ENCODE measurements around the gene NME9. TPM values are rescaled to one million over a fixed set of nuclear protein-coding genes. Genes with fewer than 3 reads are reported as not detected.

NME9 gene
- total and polyA plus RNA-seq, 8 donors = 1.8 to 5.9 (median 3.6) TPM; not detected in 1

DNA sequence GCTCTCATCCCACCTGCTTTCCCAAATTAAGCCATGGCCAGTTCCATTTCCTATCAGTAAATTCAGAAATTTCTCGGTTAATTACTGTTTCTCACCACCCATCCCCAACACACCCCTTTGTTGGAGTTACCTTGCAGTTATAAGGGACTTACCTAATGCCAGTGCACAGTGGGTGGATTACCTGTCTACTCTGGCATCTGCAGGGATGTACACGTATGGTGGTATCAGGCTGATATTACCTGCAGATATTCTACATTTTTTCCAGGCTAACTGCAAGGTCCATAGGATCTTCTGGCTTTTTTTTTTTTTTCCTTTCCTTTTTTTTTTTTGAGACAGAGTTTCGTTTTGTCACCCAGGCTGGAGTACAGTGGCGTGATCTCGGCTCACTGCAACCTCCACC, 10.9 kb upstream of the NME9 start:
- no peak for DNase-seq
- intact Hi-C loops (cut with DNase I) = loop anchor here in 1 of 2 donors (10.0 kb wide), 1 partner anchor 74 kb away; no protein-coding TSS in a partner anchor
- no peak for ATAC-seq

DNA sequence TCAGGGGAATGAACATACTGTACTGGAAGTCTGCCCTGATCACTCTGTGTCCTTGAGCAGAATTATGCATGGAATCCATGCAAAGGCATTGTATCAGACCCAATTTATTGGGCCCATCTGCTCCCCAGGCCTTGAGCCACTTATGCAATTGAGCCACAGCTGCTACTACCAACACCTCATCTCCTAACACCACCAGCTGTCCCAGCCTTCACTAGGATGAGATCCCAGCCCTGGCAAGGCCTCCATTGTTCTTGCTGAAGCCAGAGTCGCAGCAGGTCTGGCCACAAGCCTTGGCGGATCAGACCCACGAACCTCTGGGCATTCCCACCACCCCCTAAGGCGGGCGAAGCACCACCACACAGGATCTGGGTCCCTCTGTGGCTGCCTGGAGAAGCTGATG, 9.2 kb upstream of the NME9 start:
- TF ChIP-seq, protein P1, sequence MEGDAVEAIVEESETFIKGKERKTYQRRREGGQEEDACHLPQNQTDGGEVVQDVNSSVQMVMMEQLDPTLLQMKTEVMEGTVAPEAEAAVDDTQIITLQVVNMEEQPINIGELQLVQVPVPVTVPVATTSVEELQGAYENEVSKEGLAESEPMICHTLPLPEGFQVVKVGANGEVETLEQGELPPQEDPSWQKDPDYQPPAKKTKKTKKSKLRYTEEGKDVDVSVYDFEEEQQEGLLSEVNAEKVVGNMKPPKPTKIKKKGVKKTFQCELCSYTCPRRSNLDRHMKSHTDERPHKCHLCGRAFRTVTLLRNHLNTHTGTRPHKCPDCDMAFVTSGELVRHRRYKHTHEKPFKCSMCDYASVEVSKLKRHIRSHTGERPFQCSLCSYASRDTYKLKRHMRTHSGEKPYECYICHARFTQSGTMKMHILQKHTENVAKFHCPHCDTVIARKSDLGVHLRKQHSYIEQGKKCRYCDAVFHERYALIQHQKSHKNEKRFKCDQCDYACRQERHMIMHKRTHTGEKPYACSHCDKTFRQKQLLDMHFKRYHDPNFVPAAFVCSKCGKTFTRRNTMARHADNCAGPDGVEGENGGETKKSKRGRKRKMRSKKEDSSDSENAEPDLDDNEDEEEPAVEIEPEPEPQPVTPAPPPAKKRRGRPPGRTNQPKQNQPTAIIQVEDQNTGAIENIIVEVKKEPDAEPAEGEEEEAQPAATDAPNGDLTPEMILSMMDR (IDR thresholded peaks at IDR 0.05) = no peak
- no peak for DNase-seq
- Histone ChIP-seq H3K27ac (no peak overlapping the region), H3K4me1 (no peaks in the 10 kb centered on the region), H3K27me3 (no peaks in the 10 kb centered on the region), H3K9me3 (no peaks in the 10 kb centered on the region), H3K4me3 (no peak overlapping the region), H3K36me3 (no peaks in the 10 kb centered on the region)
- intact Hi-C loops (cut with DNase I) = no loop called here
- ATAC-seq = no peak

More for the DNA sequence above, 10.9 kb upstream of the NME9 start:
- H3K4me1 ChIP-seq = no peaks in the 10 kb centered on the region
- TF ChIP-seq, protein P1 (IDR thresholded peaks at IDR 0.05) = no peak
- no peaks in the 10 kb centered on the region for H3K9me3 ChIP-seq
- H3K36me3 ChIP-seq = no peaks in the 10 kb centered on the region
- no peak overlapping the region for H3K27ac ChIP-seq
- no peak overlapping the region for H3K4me3 ChIP-seq
- no peaks in the 10 kb centered on the region for H3K27me3 ChIP-seq

DNA sequence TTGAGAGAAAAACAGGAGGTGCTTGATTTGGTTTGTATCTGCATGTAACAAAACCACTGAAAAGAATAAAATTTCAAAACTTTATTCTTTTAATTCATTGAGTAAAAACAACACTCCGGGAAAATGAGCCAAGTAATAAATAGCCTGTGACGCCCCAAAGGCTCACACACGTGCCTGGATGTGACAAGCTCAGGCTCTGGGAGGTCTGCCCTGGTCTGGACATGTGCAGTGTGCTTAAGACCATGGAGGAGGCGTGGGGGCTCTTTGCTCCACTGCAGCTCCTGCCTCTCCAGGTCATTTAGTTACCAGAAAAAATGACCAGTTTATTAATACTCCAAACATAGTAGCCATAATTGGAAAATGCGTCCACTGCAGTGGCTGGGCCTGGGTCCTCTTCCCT, 8.6 kb upstream of the NME9 start:
- intact Hi-C loops (cut with DNase I) = no loop called here

DNA sequence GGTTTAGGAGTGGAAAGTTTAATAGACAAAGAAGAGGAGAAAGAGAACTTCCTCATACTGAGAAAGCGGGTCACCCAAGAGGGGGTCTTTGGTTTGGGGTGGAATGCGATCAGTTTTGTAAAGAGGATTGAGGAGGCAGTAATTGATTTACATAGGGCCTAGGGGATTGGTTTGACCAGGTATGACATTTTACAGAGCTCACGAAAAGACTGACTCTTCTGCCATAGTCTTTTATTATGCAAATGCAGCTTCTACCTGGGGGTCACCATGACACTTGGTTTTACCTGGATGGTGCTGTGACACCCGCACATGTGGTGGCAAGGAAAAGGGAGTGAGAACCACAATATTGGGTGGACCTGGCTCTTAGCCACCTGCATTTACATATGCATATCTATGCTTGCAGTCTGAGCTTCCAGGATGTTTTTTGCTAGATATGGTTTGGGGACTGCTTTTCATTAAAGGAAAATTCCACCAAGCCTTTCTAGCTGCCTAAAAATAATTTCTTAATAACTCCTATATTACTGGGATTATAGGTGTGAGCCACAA, 6.9 kb upstream of the NME9 start:
- TF ChIP-seq, protein P1 (IDR thresholded peaks at IDR 0.05) = no peak
- Histone ChIP-seq H3K9me3 (no peaks in the 10 kb centered on the region), H3K27ac (no peak overlapping the region), H3K27me3 (no peaks in the 10 kb centered on the region), H3K4me1 (no peaks in the 10 kb centered on the region), H3K4me3 (no peak overlapping the region), H3K36me3 (no peaks in the 10 kb centered on the region)
- intact Hi-C loops (cut with DNase I) = no loop called here
- DNase-seq (no peak), ATAC-seq (no peak)

More for the DNA sequence above, 8.6 kb upstream of the NME9 start:
- TF ChIP-seq, protein P1 (IDR thresholded peaks at IDR 0.05) = no peak
- no peaks in the 10 kb centered on the region for H3K9me3 ChIP-seq
- no peaks in the 10 kb centered on the region for H3K4me1 ChIP-seq
- DNase-seq = no peak
- no peak for ATAC-seq
- no peak overlapping the region for H3K27ac ChIP-seq
- no peaks in the 10 kb centered on the region for H3K36me3 ChIP-seq
- H3K4me3 ChIP-seq = no peak overlapping the region
- no peaks in the 10 kb centered on the region for H3K27me3 ChIP-seq

DNA sequence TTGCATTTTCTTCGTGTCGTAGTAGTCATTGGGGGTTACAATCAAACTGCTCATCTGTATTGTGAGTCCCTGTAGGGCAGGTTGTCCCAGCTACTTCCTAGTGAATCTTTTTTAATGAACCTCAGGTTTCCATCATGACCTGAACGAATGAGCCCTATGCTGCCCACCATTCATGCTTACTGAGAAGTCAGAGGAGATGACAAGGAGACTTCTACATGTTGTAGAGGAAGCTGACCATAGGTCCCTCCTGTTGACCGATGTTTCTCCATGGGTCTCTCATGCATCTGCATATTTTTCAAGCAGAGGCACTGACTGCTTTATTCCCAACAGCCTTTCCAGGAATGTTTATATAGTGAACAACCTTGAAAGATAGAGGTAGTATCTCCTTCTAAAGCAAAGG, 5.0 kb upstream of the NME9 start:
- no peak overlapping the region for H3K4me3 ChIP-seq
- TF ChIP-seq, protein P1 (IDR thresholded peaks at IDR 0.05) = no peak
- no peak overlapping the region for H3K27ac ChIP-seq
- intact Hi-C loops (cut with DNase I) = no loop called here
- DNase-seq (no peak), ATAC-seq (no peak)
- H3K9me3 ChIP-seq = no peaks in the 10 kb centered on the region
- no peaks in the 10 kb centered on the region for H3K36me3 ChIP-seq
- no peaks in the 10 kb centered on the region for H3K27me3 ChIP-seq
- H3K4me1 ChIP-seq = peaks cover 0 to 8% of the 10 kb centered on the region in 2 donors

Measured in left lung (tissue), 10 donors.